GM12874 (cell line): ENCODE data around the gene IL6R.

Experiments used
- CTCF ChIP-seq: IDR thresholded peaks from 2 replicates; pipeline ENCODE4 v1.5.1; 2011; ENCODE audit warnings: low read depth, mild to moderate bottlenecking, control low read depth, low read length, moderate library complexity; ENCODE audit not compliant: insufficient read depth

The IL6R gene

GRCh38 chr1:154403983-154404382 lies 1.2 kb upstream of the IL6R start:
- TF ChIP-seq CTCF, result no peak

GRCh38 chr1:154404511-154404931 lies 622 bp upstream of the IL6R start:
- no peak for TF ChIP-seq CTCF

- peak; percentile 66 for TF ChIP-seq CTCF
Observed at GRCh38 chr1:154405747-154406571, 816 bp downstream of the IL6R start.

- TF ChIP-seq CTCF, result no peak
Observed at GRCh38 chr1:154406572-154406879, 1.4 kb downstream of the IL6R start.

GRCh38 chr1:154406886-154407197 lies 1.7 kb downstream of the IL6R start:
- no peak for TF ChIP-seq CTCF

GRCh38 chr1:154407198-154408091 lies 2.3 kb downstream of the IL6R start:
- TF ChIP-seq CTCF, result no peak

GRCh38 chr1:154408174-154408777 lies 3.1 kb downstream of the IL6R start:
- no peak for TF ChIP-seq CTCF
